BJ (cell line): ENCODE results near the gene CEP112. TPM values are rescaled to one million over a fixed set of nuclear protein-coding genes. Genes with fewer than 3 reads are reported as not detected.

Source experiments
- CTCF ChIA-PET: fragments of 350-600 bp; formaldehyde crosslinking; extraction: SDS; loops from one replicate; lab custom pipeline; 2021; ENCODE audit warnings: antibody characterized with exemption, inconsistent platforms; lab: Yijun Ruan, JAX
- POLR2A ChIA-PET: fragments of 300-600 bp; sonication (Branson Sonifier 250); formaldehyde crosslinking; extraction: SDS; loops from one replicate; lab custom pipeline; 2021; ENCODE audit warnings: antibody characterized with exemption; lab: Charles Lee
- DNase-seq: peaks from one replicate; pipeline ENCODE4 v3.0.0-alpha.2; 2011; ENCODE audit warnings: low read depth
- H3K27me3 ChIP-seq: 2 replicates; pipeline ENCODE4 v1.6.0; 2011; ENCODE audit warnings: low read length; ENCODE audit not compliant: control insufficient read depth, insufficient read depth
- H3K36me3 ChIP-seq: 2 replicates; pipeline ENCODE4 v1.5.1; 2011; ENCODE audit warnings: low read length; ENCODE audit not compliant: control insufficient read depth, insufficient read depth
- H3K4me3 ChIP-seq: 2 replicates; pipeline ENCODE4 v1.5.1; 2011; ENCODE audit warnings: low read depth, mild to moderate bottlenecking, control low read depth, low read length
- CTCF ChIP-seq: IDR thresholded peaks from 2 replicates; pipeline ENCODE4 v1.5.1; 2011; ENCODE audit warnings: low read depth, mild to moderate bottlenecking, control low read depth, inconsistent platforms, low read length, moderate library complexity; ENCODE audit not compliant: insufficient read depth
- polyA plus RNA-seq: library from polyadenylated mRNA; depleted of rRNA; stranded (reverse); fragments of >200 nt; gene quantifications from 2 replicates; pipeline ENCODE4 v1.2.3, GENCODE V29; 2011

The CEP112 gene
- polyA plus RNA-seq, 1 experiment: 3.3 TPM

DNA sequence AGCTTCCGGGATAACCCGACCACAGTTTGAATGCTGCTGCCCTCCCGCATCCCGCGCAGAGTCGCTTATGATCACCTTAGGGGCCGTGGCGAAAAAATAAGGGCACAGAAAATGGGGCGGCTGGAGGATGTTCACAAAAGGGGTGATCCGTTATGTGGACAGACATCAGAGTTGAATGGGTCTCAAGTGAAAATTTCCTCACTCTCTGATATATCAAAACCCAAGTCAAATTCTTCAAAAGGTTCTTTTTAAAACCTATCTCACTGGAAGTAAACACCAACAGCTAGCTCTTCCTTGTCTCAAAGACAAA is 400 bp upstream of the CEP112 start:
- Histone ChIP-seq H3K27me3 (no peaks in the 10 kb centered on the region), H3K4me3 (peak overlapping the region; percentile 67), H3K36me3 (no peaks in the 10 kb centered on the region)
- CTCF ChIA-PET: interaction anchor here (2.5 kb wide), 1 partner anchor 9 kb away, joined by 11 read pairs; no protein-coding TSS in a partner anchor
- POLR2A ChIA-PET: interaction anchor here (0.7 kb wide), 1 partner anchor 413 kb away, joined by 3 read pairs; no protein-coding TSS in a partner anchor
- DNase-seq: no peak
- no peak for TF ChIP-seq CTCF

GRCh38 chr17:66190738-66191592 is 968 bp downstream of the CEP112 start:
- POLR2A ChIA-PET: no interaction called here
- no peak for TF ChIP-seq CTCF
- Histone ChIP-seq H3K4me3 (peak overlapping the region; percentile 67), H3K36me3 (no peaks in the 10 kb centered on the region), H3K27me3 (no peaks in the 10 kb centered on the region)
- CTCF ChIA-PET: interaction anchor here (1.0 to 2.5 kb wide), 2 partner anchors 10 to 912 kb away, joined by 3 to 11 read pairs; no protein-coding TSS in a partner anchor
- DNase-seq: no peak

DNA sequence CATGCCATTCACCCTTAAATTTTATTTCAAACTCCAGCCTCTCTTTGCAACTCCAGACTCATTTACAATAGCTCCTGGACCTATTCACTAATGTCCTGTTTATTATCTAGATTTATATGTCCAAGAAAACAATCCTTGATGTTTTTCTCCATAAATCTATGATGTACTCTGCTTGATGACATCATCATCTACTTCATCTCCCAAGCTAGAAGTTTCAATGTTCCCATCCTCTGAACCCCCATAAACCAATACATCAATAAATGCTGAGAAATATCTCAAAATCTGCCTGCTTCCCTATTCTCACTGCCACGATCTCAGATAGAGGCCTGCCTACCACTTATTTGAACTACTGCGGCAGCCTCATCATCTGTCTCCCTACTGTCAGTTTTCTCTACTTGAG is 4.2 kb downstream of the CEP112 start:
- ChIA-PET POLR2A (no interaction called here), CTCF (no interaction called here)
- H3K4me3 ChIP-seq: no peak overlapping the region
- no peak for DNase-seq
- H3K36me3 ChIP-seq: no peaks in the 10 kb centered on the region
- H3K27me3 ChIP-seq: no peaks in the 10 kb centered on the region
- TF ChIP-seq CTCF: no peak

DNA sequence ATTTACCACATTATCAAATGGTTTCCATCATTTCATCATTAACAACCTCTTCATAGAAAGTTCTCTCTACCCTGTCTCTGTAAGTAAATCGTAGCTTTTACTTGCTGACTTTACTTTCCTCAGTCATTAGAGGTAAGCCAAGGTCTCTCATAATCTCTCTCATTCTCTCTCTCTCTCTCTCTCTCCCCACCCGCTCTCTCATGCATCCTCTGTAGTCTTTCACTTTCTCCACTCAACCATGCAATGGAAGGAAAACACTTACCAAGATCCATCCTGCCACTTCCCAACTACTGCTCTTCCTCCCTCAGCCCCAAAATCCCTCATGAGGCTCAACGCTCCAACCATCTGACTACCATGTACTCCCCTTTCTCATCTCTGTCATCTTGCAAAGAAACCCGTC is 6.1 kb downstream of the CEP112 start:
- TF ChIP-seq CTCF: no peak
- Histone ChIP-seq H3K4me3 (no peak overlapping the region), H3K27me3 (no peaks in the 10 kb centered on the region), H3K36me3 (no peaks in the 10 kb centered on the region)
- CTCF ChIA-PET: interaction anchor here (0.8 to 1.3 kb wide), 2 partner anchors 21 to 488 kb away, joined by 3 read pairs; no protein-coding TSS in a partner anchor
- no peak for DNase-seq
- POLR2A ChIA-PET: interaction anchor here (0.6 kb wide), 1 partner anchor 462 kb away, joined by 3 read pairs; no protein-coding TSS in a partner anchor

- POLR2A ChIA-PET: no interaction called here
- CTCF ChIA-PET: no interaction called here
- Histone ChIP-seq H3K27me3 (no peaks in the 10 kb centered on the region), H3K36me3 (no peaks in the 10 kb centered on the region), H3K4me3 (no peak overlapping the region)
- TF ChIP-seq CTCF: no peak
- DNase-seq: no peak
Observed at GRCh38 chr17:66184392-66184791, 7.5 kb downstream of the CEP112 start.
